Measurements from ENCODE around the gene ICOSLG. TPM values are rescaled to one million over a fixed set of nuclear protein-coding genes. Genes with fewer than 3 reads are reported as not detected.
"Not testable (repeated sequence)": the region's sequence is repeated elsewhere in the genome, so short reads cannot be mapped to it uniquely, and the experiment has no call there.

Gene ICOSLG
- total RNA-seq, 2 donors from 2014 or later: 2.3 to 4.1 TPM

DNA sequence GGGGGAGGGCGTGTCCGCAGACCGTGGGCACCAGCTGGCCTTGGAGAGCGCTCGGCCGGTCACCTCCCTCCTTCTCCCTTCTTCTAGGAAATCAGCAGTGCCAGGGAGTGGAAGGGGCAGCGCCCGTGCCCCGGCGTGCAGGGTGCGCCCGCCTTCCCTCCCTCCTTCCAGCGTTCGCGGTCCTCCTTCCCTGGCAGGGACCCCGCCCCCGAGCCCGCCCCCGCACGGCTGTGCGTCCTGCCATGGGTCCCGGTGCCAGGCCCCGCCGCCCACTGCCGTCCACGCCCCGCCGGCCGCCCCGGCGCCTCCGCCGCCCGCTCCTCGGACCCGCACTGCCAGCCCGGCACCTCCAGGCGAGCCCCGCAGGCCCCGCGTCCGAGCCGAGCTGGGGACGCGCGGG lies 390 bp downstream of the ICOSLG start:
- not testable (repeated sequence) for H3K4me3 ChIP-seq, H3K36me3 ChIP-seq

DNA sequence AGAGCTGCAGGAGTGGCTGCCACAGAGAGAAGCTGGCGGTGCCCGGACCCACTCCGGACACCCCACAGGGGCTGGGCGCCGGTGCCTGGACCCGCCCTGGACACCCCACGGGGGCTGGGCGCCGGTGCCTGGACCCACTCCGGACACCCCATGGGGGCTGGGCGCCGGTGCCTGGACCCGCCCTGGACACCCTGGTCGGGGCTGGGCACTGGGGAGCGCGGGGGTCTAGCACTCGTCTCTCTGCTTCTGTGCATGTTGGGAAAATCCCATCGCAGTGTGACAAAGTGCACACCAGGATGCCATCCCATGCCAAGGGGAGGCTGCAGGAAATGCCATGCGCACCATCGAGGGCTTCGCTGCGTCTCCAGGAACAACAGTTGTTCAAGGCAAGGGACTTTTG lies 11.2 kb downstream of the ICOSLG start:
- not testable (repeated sequence) for DNase-seq (ENCODE audit: low spot score); H3K36me3 ChIP-seq; H3K4me3 ChIP-seq; H3K27ac ChIP-seq; H3K9me3 ChIP-seq; H3K27me3 ChIP-seq (replicated peaks; ENCODE audit: insufficient read depth); H3K4me1 ChIP-seq (ENCODE audit: control insufficient read depth in 1 of 2, low read depth in 2 of 2); ATAC-seq (ENCODE audit: insufficient number of reproducible peaks, low FRiP score, low read depth)

More for the DNA sequence above, 390 bp downstream of the ICOSLG start:
- not testable (repeated sequence) for H3K9me3 ChIP-seq; DNase-seq (ENCODE audit: low spot score); H3K4me1 ChIP-seq (ENCODE audit: control insufficient read depth in 1 of 2, low read depth in 2 of 2); ATAC-seq (ENCODE audit: insufficient number of reproducible peaks, low FRiP score, low read depth); H3K27me3 ChIP-seq (replicated peaks; ENCODE audit: insufficient read depth); H3K27ac ChIP-seq

DNA sequence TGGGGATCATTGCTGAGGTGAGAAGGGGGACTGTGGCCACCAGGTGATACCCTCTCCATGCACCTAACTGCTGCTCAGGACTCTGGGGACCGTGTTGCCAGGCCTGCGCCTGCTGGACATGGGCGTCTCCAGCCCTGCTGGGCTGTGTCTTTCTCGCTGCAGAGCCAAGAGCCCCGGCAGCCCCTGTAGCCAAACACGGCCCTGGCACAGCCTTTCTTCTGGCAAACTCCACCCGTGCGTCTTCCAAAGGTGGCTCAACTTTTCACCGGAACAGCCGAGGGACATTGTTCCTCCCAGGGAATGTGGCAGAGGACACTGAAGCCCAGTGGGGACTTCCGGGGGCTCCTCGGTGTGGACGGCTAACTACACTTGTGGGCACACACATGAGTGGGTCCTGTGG lies 12.6 kb downstream of the ICOSLG start:
- H3K4me1 ChIP-seq (ENCODE audit: control insufficient read depth in 1 of 2, low read depth in 2 of 2); H3K9me3 ChIP-seq; H3K36me3 ChIP-seq; DNase-seq (ENCODE audit: low spot score); H3K27ac ChIP-seq; ATAC-seq (ENCODE audit: insufficient number of reproducible peaks, low FRiP score, low read depth); H3K27me3 ChIP-seq (replicated peaks; ENCODE audit: insufficient read depth); H3K4me3 ChIP-seq: not testable (repeated sequence)

GRCh38 chr21:44227614-44228013 lies 13.1 kb downstream of the ICOSLG start:
- not testable (repeated sequence) for H3K9me3 ChIP-seq; H3K4me3 ChIP-seq; H3K4me1 ChIP-seq (ENCODE audit: control insufficient read depth in 1 of 2, low read depth in 2 of 2); H3K27me3 ChIP-seq (replicated peaks; ENCODE audit: insufficient read depth); H3K36me3 ChIP-seq; ATAC-seq (ENCODE audit: insufficient number of reproducible peaks, low FRiP score, low read depth); DNase-seq (ENCODE audit: low spot score); H3K27ac ChIP-seq

DNA sequence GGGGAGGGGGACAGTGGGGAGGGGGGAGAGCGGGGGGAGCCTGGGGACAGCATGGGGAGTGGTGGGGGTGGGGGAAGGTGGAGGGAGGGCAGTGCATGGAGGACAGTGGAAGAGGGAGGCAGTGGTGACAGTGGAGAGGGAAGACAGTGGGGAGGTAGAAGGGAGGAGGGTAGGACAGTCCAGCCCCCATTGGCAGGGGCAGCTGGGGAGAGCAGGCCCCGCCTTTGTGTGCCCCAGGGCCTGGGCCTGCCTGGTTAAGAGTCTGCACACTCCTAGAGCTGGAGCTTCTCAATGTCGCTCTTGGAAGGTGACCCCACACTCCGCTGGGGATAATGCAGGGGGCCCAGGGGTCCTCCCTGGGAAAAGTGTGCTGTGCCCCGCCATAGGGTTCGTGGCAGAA lies 15.1 kb downstream of the ICOSLG start:
- not testable (repeated sequence) for H3K4me1 ChIP-seq (ENCODE audit: control insufficient read depth in 1 of 2, low read depth in 2 of 2); H3K27me3 ChIP-seq (replicated peaks; ENCODE audit: insufficient read depth); DNase-seq (ENCODE audit: low spot score); ATAC-seq (ENCODE audit: insufficient number of reproducible peaks, low FRiP score, low read depth); H3K36me3 ChIP-seq; H3K4me3 ChIP-seq; H3K9me3 ChIP-seq; H3K27ac ChIP-seq

GRCh38 chr21:44223334-44223733 lies 17.4 kb downstream of the ICOSLG start:
- H3K27ac ChIP-seq; H3K9me3 ChIP-seq; ATAC-seq (ENCODE audit: insufficient number of reproducible peaks, low FRiP score, low read depth); H3K4me1 ChIP-seq (ENCODE audit: control insufficient read depth in 1 of 2, low read depth in 2 of 2); DNase-seq (ENCODE audit: low spot score); H3K27me3 ChIP-seq (replicated peaks; ENCODE audit: insufficient read depth); H3K4me3 ChIP-seq; H3K36me3 ChIP-seq: not testable (repeated sequence)

DNA sequence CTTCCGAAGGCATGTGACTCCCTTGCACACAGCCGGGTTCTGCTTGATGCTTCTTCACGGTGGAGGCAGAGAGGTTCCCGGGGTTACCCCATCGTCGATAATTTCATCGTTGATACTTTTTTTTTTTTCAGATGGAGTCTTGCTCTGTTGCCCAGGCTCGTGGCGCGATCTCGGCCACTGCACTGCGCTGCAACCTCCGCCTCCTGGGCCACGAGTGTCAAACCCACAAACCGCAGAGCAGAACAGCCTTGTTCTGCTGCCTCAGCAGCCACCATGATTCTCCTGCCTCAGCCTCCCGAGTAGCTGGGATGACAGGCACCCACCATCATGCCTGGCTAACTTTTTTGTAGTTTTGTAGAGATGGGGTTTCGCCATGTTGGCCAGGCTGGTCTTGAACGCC lies 20.1 kb downstream of the ICOSLG start:
- H3K36me3 ChIP-seq; H3K4me3 ChIP-seq; ATAC-seq (ENCODE audit: insufficient number of reproducible peaks, low FRiP score, low read depth); H3K27ac ChIP-seq; DNase-seq (ENCODE audit: low spot score); H3K9me3 ChIP-seq; H3K4me1 ChIP-seq (ENCODE audit: control insufficient read depth in 1 of 2, low read depth in 2 of 2); H3K27me3 ChIP-seq (replicated peaks; ENCODE audit: insufficient read depth): not testable (repeated sequence)

- not testable (repeated sequence) for ATAC-seq (ENCODE audit: insufficient number of reproducible peaks, low FRiP score, low read depth); H3K9me3 ChIP-seq; H3K4me1 ChIP-seq (ENCODE audit: control insufficient read depth in 1 of 2, low read depth in 2 of 2); H3K36me3 ChIP-seq; H3K27me3 ChIP-seq (replicated peaks; ENCODE audit: insufficient read depth); DNase-seq (ENCODE audit: low spot score); H3K4me3 ChIP-seq; H3K27ac ChIP-seq
Observed at GRCh38 chr21:44218461-44218860, 22.3 kb downstream of the ICOSLG start.

GRCh38 chr21:44211978-44212377 lies 28.8 kb downstream of the ICOSLG start:
- not testable (repeated sequence) for H3K4me1 ChIP-seq (ENCODE audit: control insufficient read depth in 1 of 2, low read depth in 2 of 2); H3K27ac ChIP-seq; H3K36me3 ChIP-seq; ATAC-seq (ENCODE audit: insufficient number of reproducible peaks, low FRiP score, low read depth); H3K4me3 ChIP-seq; H3K27me3 ChIP-seq (replicated peaks; ENCODE audit: insufficient read depth); H3K9me3 ChIP-seq; DNase-seq (ENCODE audit: low spot score)

DNA sequence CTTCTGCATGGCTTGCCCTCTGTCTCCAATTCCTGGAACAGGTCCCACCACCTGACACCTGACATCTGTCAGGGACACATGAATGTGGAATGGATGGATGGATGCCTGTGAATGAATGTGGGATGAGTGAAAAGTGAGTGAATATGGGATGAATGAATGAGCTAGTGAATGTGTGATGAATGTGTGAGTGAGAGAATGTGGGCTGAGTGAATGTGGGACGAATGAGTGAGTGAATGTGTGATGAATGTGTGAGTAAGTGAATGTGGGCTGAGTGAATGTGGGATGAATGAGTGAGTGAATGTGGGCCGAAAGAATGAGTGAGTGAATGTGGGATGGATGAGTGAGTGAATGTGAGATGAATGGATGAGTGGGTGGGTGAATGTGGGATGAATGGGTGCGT lies 29.2 kb downstream of the ICOSLG start:
- not testable (repeated sequence) for H3K4me3 ChIP-seq; ATAC-seq (ENCODE audit: insufficient number of reproducible peaks, low FRiP score, low read depth); H3K27me3 ChIP-seq (replicated peaks; ENCODE audit: insufficient read depth); H3K27ac ChIP-seq; H3K4me1 ChIP-seq (ENCODE audit: control insufficient read depth in 1 of 2, low read depth in 2 of 2); H3K9me3 ChIP-seq; DNase-seq (ENCODE audit: low spot score); H3K36me3 ChIP-seq

- H3K4me1 ChIP-seq (ENCODE audit: control insufficient read depth in 1 of 2, low read depth in 2 of 2); ATAC-seq (ENCODE audit: insufficient number of reproducible peaks, low FRiP score, low read depth); H3K27me3 ChIP-seq (replicated peaks; ENCODE audit: insufficient read depth); DNase-seq (ENCODE audit: low spot score); H3K4me3 ChIP-seq; H3K9me3 ChIP-seq; H3K27ac ChIP-seq; H3K36me3 ChIP-seq: not testable (repeated sequence)
Observed at GRCh38 chr21:44207860-44208646, 32.7 kb downstream of the ICOSLG start.

DNA sequence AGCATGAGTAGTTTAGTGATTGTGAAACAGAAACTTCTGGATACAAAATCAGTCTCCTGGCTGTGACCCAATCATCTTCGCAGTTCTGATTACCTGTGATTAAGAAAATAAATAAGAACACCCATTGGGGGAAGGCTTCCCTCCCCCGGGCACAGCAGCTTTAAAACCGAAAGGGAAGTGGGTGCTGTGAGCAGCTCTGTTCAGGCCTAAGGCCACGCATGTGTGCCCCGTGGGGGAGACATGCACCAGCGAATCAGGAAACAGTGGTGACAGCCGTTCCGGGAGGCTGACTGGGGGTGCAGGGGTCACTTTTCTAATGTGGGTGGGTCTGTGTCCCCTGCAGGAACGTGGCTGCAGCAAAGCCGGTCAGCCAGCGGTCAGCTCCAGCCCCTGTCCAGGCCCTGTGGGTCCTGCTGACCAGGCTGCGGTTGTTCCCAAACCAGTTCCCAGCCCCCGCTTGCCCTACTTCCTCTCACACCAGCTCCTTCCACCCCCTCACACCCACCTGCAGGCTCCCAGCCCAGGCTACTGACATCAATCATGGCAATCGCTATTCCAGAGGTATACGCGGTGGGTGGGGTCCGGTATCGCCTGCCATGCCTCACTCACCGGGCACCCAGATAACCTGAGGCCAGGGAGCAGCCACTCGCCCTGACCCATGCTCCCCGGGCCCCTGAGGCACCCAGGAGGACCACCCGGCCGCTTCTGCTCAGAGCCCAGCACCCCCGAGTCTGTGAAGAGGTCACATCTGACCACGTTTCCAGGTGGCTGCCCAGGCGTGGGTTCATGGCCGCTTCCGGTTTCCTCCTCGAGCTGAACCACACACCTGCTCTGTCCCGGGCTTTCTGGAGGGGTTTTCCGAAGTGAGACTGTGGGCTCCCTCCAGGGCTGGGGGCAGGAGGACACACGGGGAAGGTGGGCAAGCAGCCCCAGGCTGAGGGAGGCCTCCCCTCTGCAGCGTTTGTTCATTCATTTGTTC lies 33.8 kb downstream of the ICOSLG start:
- not testable (repeated sequence) for H3K9me3 ChIP-seq; H3K4me1 ChIP-seq (ENCODE audit: control insufficient read depth in 1 of 2, low read depth in 2 of 2); H3K27ac ChIP-seq; H3K4me3 ChIP-seq; DNase-seq (ENCODE audit: low spot score); ATAC-seq (ENCODE audit: insufficient number of reproducible peaks, low FRiP score, low read depth); H3K36me3 ChIP-seq; H3K27me3 ChIP-seq (replicated peaks; ENCODE audit: insufficient read depth)

Data from thoracic aorta (tissue), 2 donors.